K562 (cell line): ENCODE data around the gene FADS1. TPM values are rescaled to one million over a fixed set of nuclear protein-coding genes. Genes with fewer than 3 reads are reported as not detected.

Experiments
- TEAD4 ChIP-seq, 2 experiments: sonication (generic) in 1 of 2; formaldehyde crosslinking in 1 of 2; IDR thresholded peaks; 2 replicates each; pipeline versions ENCODE4 v1.6.1 to v1.8.0; 2012 to 2022; ENCODE audit warnings: borderline replicate concordance in 1 of 2, inconsistent platforms in 1 of 2, low read length in 1 of 2, mild to moderate bottlenecking in 1 of 2, missing genetic modification reagents in 1 of 2
- polyA plus RNA-seq, 8 experiments: library from polyadenylated mRNA; depleted of rRNA in 4 of 8; stranded (reverse) in 5 of 8; unstranded in 3 of 8; fragments of >200 nt; fragmentation: Nextera tagmentation in 2 of 8; fragmentation: Illumina TruSeq in 1 of 8; extraction: Ambion mirVana in 2 of 8; extraction: Trizol in 1 of 8; gene quantifications; 2 replicates each; pipeline versions ENCODE4 v1.2.1 to v1.2.3, GENCODE V29; 2011 to 2014; ENCODE audit warnings: inconsistent platforms in 1 of 8, missing spikeins in 1 of 8
- total RNA-seq, 7 experiments: library from RNA; depleted of rRNA in 6 of 7; stranded (reverse); fragments of >200 nt in 6 of 7; fragmentation: Illumina TruSeq in 2 of 7; extraction: Trizol in 2 of 7; gene quantifications; 2 replicates each; pipeline versions ENCODE4 v1.2.1 to v1.2.3, GENCODE V29; 2011 to 2021; ENCODE audit warnings: low replicate concordance in 1 of 7
- TF ChIP-seq, protein P1 (sequence below): fragments of 450-650 bp; IDR thresholded peaks from 2 replicates; pipeline ENCODE4 v1.6.1; 2018; ENCODE audit warnings: mild to moderate bottlenecking, low read depth; ENCODE audit not compliant: partially characterized antibody
- TF ChIP-seq, protein P2 (sequence below): sonication (generic); formaldehyde crosslinking; IDR thresholded peaks from 2 replicates; pipeline ENCODE4 v1.8.0; 2022; ENCODE audit warnings: mild to moderate bottlenecking, missing genetic modification reagents

Gene FADS1
- total and polyA plus RNA-seq, 9 of the 15 experiments (the other 6 are each of a cell fraction or from before 2014, with no cell fraction given), result 110 to 864 (median 364) TPM

DNA sequence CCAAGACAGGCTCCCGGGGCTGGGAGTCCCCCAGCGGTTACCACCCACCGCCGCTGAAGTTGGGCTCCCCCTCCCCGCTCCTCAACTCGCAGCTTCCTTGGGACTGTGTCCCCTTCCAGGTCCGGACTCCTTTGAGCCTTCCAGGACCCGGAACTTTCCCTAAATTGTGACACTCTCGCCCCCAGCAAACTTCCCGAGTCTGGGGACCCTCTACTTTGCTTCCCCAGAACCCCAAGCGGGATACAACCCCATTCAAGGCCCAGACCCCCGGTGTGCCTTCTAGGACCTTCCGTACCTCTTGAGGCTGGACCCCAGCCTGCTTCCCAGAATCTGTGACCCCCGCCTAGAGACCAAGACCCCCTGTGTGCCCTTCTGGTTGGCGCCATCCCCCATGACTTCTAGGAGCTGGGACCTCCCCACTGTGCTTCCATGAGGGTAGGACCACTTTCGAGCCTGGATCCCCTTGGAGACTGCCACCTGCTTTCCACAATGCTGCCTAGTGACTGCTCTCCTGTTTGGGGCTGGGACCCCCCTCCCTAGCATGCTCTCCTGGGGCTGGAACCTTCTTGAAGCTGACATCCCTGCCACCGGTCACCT is 63.8 kb downstream of the FADS1 start (continued):
- TF ChIP-seq, protein P1, sequence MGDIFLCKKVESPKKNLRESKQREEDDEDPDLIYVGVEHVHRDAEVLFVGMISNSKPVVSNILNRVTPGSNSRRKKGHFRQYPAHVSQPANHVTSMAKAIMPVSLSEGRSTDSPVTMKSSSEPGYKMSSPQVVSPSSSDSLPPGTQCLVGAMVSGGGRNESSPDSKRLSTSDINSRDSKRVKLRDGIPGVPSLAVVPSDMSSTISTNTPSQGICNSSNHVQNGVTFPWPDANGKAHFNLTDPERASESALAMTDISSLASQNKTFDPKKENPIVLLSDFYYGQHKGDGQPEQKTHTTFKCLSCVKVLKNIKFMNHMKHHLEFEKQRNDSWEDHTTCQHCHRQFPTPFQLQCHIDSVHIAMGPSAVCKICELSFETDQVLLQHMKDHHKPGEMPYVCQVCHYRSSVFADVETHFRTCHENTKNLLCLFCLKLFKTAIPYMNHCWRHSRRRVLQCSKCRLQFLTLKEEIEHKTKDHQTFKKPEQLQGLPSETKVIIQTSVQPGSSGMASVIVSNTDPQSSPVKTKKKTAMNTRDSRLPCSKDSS, result no peak
- TF ChIP-seq TEAD4 (IDR thresholded peaks at IDR 0.05; ENCODE audit: low read length) (no peak), TEAD4 (CRISPR knock-in tag; IDR thresholded peaks at IDR 0.05; ENCODE audit: borderline replicate concordance) (0 out of 2 replicates have a peak, but pooled peaks have one; percentile 30)
- TF ChIP-seq, protein P2, sequence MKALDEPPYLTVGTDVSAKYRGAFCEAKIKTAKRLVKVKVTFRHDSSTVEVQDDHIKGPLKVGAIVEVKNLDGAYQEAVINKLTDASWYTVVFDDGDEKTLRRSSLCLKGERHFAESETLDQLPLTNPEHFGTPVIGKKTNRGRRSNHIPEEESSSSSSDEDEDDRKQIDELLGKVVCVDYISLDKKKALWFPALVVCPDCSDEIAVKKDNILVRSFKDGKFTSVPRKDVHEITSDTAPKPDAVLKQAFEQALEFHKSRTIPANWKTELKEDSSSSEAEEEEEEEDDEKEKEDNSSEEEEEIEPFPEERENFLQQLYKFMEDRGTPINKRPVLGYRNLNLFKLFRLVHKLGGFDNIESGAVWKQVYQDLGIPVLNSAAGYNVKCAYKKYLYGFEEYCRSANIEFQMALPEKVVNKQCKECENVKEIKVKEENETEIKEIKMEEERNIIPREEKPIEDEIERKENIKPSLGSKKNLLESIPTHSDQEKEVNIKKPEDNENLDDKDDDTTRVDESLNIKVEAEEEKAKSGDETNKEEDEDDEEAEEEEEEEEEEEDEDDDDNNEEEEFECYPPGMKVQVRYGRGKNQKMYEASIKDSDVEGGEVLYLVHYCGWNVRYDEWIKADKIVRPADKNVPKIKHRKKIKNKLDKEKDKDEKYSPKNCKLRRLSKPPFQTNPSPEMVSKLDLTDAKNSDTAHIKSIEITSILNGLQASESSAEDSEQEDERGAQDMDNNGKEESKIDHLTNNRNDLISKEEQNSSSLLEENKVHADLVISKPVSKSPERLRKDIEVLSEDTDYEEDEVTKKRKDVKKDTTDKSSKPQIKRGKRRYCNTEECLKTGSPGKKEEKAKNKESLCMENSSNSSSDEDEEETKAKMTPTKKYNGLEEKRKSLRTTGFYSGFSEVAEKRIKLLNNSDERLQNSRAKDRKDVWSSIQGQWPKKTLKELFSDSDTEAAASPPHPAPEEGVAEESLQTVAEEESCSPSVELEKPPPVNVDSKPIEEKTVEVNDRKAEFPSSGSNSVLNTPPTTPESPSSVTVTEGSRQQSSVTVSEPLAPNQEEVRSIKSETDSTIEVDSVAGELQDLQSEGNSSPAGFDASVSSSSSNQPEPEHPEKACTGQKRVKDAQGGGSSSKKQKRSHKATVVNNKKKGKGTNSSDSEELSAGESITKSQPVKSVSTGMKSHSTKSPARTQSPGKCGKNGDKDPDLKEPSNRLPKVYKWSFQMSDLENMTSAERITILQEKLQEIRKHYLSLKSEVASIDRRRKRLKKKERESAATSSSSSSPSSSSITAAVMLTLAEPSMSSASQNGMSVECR (CRISPR knock-in tag), result no peak
- TF ChIP-seq, all 486 proteins: peak for 6
